ENCODE measurements around the gene CLEC9A. TPM values are rescaled to one million over a fixed set of nuclear protein-coding genes. Genes with fewer than 3 reads are reported as not detected.

Gene CLEC9A
- total RNA-seq: 1 to 10 TPM in 4 of 7 donors, under 1 TPM in 3; 0.28 to 3.7 (median 1.3) TPM
- polyA plus RNA-seq: 1 to 10 TPM in 1 of 3 donors, under 1 TPM in 1, not detected in 1; 0.43 to 1.1 TPM
- long read RNA-seq, donor 1: 0 reads
- long read RNA-seq, donor 2: 0 reads

DNA sequence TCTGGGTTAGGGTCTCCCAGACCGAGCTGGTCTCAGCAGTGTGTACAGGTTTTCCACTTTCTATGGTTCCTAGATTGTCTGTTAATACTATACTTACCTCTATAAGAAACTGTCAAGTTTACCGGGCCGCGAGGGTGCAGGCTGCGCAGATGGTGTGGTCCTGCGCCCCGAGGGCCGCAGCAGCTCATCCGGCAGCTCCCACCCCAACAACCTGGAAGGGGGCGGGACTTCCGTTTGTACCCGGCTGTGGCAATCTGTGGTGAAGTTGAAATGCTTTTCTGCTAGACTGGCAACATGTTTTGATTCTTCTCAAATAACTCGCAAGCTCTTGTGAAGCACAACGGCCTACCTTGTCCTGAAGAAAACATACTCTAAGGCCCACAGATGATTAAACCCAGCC is at the start of gene CLEC9A:
CLEC9A (plus strand) TSS at position 237 of the 400 bp plus-strand sequence. CDS start 22,006 bp downstream, outside the sequence.
- DNase-seq: peak; percentile 73
- peak within 1 kb of the TSS in 4 of 8 donors; percentile 5 to 47 (median 23) for H3K27ac ChIP-seq
- peak within 1 kb of the TSS in 1 of 8 donors; percentile 22 for H3K4me3 ChIP-seq
- peaks cover 0 to 9% (median 0%) of the 10 kb centered on the region in 6 donors for H3K4me1 ChIP-seq
- TF ChIP-seq, protein P1, sequence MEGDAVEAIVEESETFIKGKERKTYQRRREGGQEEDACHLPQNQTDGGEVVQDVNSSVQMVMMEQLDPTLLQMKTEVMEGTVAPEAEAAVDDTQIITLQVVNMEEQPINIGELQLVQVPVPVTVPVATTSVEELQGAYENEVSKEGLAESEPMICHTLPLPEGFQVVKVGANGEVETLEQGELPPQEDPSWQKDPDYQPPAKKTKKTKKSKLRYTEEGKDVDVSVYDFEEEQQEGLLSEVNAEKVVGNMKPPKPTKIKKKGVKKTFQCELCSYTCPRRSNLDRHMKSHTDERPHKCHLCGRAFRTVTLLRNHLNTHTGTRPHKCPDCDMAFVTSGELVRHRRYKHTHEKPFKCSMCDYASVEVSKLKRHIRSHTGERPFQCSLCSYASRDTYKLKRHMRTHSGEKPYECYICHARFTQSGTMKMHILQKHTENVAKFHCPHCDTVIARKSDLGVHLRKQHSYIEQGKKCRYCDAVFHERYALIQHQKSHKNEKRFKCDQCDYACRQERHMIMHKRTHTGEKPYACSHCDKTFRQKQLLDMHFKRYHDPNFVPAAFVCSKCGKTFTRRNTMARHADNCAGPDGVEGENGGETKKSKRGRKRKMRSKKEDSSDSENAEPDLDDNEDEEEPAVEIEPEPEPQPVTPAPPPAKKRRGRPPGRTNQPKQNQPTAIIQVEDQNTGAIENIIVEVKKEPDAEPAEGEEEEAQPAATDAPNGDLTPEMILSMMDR (IDR thresholded peaks at IDR 0.05 in 8 of 11, conservative IDR thresholded peaks at IDR 0.05 in 3 of 11): no peak
- TF ChIP-seq POLR2AphosphoS5 (IDR thresholded peaks at IDR 0.05) (no peak), POLR2A (IDR thresholded peaks at IDR 0.05) (no peak)
- H3K9me3 ChIP-seq: peaks cover 0 to 6% (median 0%) of the 10 kb centered on the region in 8 donors
- no peaks in the 10 kb centered on the region for H3K36me3 ChIP-seq
- intact Hi-C loops (cut with DNase I; ENCODE audit: low total_unique reads): loop anchor here (5.0 kb wide), 1 partner anchor 107 kb away; no protein-coding TSS in a partner anchor
- WGBS, 5 donors: 77 to 92% (median 87%) methylated on average over 14 of the region's 14 CpGs
- peaks cover 0 to 4% (median 0%) of the 10 kb centered on the region in 7 donors for H3K27me3 ChIP-seq (replicated peaks in 1 of 7)

DNA sequence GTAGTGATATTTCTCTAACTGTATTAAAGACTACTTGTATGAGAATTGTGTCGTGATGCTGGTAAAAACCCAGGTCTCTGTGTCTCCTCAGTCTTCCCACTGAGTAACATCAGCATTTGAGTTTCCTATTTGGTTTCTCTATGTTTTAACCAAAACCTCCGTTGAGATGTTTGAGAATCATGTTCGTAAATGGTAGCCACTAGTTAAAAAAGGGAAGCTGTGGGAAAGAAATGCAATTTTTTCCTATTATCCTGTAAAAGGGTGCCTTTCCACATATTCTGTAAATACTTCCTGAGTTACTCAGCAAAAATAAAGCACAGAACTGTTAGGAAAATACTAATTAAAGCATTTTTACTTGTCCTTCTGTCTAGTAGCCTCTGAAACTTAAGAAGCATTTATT is 38.6 kb upstream of the CLEC9A start:
- Histone ChIP-seq H3K4me1 (peaks cover 0 to 15% (median 3%) of the 10 kb centered on the region in 6 donors), H3K27ac (no peak overlapping the region), H3K36me3 (no peaks in the 10 kb centered on the region), H3K9me3 (no peaks in the 10 kb centered on the region), H3K27me3 (replicated peaks in 1 of 7) (peaks cover 0 to 21% (median 0%) of the 10 kb centered on the region in 7 donors), H3K4me3 (no peak overlapping the region)
- no peak for DNase-seq
- intact Hi-C loops (cut with DNase I; ENCODE audit: low total_unique reads): no loop called here
- WGBS, 5 donors: 33 to 52% (median 42%) methylated on average over 3 of the region's 3 CpGs
- TF ChIP-seq, protein P1 (IDR thresholded peaks at IDR 0.05 in 8 of 11, conservative IDR thresholded peaks at IDR 0.05 in 3 of 11): no peak
- TF ChIP-seq POLR2AphosphoS5 (IDR thresholded peaks at IDR 0.05) (no peak), POLR2A (IDR thresholded peaks at IDR 0.05) (no peak)

DNA sequence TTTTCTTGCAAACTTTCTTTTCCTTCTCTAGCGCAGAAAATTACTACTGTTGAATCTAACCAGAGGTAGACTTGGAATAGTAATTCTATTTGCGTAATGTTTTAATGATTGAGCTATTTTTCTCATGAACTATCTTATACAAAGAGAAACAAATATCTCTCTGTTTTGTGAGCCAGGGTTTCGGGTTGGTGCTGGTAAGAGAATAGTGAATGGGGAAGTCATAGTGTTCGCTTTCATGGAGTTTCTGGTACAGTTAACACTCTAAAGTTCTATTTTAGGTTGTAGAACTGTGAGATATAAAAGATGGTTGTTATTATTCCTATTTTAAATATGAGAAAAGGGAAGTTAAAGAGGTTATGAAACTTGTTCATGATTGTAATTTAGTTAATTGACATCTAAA is 38.2 kb upstream of the CLEC9A start:
- Histone ChIP-seq H3K27ac (no peak overlapping the region), H3K4me3 (no peak overlapping the region), H3K36me3 (no peaks in the 10 kb centered on the region), H3K4me1 (peaks cover 0 to 15% (median 3%) of the 10 kb centered on the region in 6 donors), H3K9me3 (no peaks in the 10 kb centered on the region), H3K27me3 (replicated peaks in 1 of 7) (peaks cover 0 to 21% (median 0%) of the 10 kb centered on the region in 7 donors)
- DNase-seq: no peak
- intact Hi-C loops (cut with DNase I; ENCODE audit: low total_unique reads): no loop called here
- TF ChIP-seq POLR2AphosphoS5 (IDR thresholded peaks at IDR 0.05) (no peak), POLR2A (IDR thresholded peaks at IDR 0.05) (no peak)
- TF ChIP-seq, protein P1 (IDR thresholded peaks at IDR 0.05 in 8 of 11, conservative IDR thresholded peaks at IDR 0.05 in 3 of 11): no peak
- WGBS, 5 donors: 54 to 67% (median 56%) methylated on average over 4 of the region's 4 CpGs

DNA sequence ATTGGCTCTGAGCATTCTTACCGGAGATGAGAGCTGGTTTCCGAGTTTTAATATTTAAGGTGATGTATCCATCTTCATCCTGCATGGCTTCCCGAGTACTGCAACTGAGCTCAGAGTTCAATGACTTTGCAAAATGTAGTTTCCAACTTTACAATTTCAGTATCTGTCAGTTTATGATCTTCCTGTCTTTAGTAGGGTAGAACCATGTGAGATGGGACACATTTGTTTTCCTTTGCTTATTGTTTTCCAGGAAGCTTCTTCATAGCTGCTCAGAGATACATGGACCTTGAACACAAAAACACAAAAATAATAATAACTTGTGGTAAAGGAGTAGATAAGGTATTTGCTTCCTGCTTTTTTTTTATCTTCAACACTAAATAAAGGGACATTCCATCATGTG is 31.5 kb upstream of the CLEC9A start, which contains the start of gene CLEC1B:
CLEC1B (minus strand) TSS at position 106 of the 400 bp plus-strand sequence; CDS start at position 85, 21 bp downstream.
- intact Hi-C loops (cut with DNase I; ENCODE audit: low total_unique reads): no loop called here
- 75 to 90% (median 80%) methylated on average over 3 of the region's 3 CpGs for WGBS, 5 donors
- Histone ChIP-seq H3K27me3 (replicated peaks in 1 of 7) (peaks cover 0 to 3% (median 0%) of the 10 kb centered on the region in 7 donors), H3K36me3 (no peaks in the 10 kb centered on the region), H3K4me1 (no peaks in the 10 kb centered on the region), H3K9me3 (no peaks in the 10 kb centered on the region), H3K27ac (no peak within 1 kb of the TSS), H3K4me3 (no peak within 1 kb of the TSS)
- no peak for DNase-seq
- TF ChIP-seq POLR2A (IDR thresholded peaks at IDR 0.05): no peak
- TF ChIP-seq, protein P1 (IDR thresholded peaks at IDR 0.05 in 8 of 11, conservative IDR thresholded peaks at IDR 0.05 in 3 of 11): no peak
- TF ChIP-seq POLR2AphosphoS5 (IDR thresholded peaks at IDR 0.05): no peak
